ENCODE data around the gene AZIN2.
"Not testable (repeated sequence)": the region's sequence is repeated elsewhere in the genome, so short reads cannot be mapped to it uniquely, and the experiment has no call there.

AZIN2 gene

GRCh38 chr1:33100119-33100415 is 19.1 kb downstream of the AZIN2 start:
- not testable (repeated sequence) for H3K36me3 ChIP-seq (ENCODE audit: control insufficient read depth, insufficient read depth, low read length); H3K27me3 ChIP-seq (ENCODE audit: control insufficient read depth, insufficient read depth, low read length); H3K4me1 ChIP-seq (ENCODE audit: control insufficient read depth, insufficient read depth, low read length); H3K4me3 ChIP-seq (ENCODE audit: low read length); H3K9ac ChIP-seq (ENCODE audit: low read length); H3K27ac ChIP-seq (ENCODE audit: low read depth, low read length)

DNA sequence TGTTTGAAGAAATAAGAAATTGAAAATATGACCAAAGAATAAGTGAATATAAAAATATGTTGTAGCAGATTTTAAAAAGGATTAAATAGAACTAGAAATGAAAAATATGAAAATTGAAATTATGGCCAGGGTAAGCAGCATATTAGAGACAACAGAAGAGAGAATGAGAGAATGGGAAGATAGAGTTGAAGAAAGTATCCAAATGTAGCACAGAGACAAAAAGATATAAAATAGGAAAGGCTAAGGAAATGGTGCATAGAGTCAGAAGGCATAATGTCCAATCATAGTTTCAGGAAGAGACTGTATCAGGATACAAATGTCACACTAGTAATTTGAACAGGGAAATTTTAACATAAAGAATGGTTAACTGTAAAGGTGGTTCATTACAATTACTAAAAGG is 29.5 kb downstream of the AZIN2 start:
- Histone ChIP-seq H3K27me3 (ENCODE audit: control insufficient read depth, insufficient read depth, low read length) (no peaks in the 10 kb centered on the region), H3K9ac (ENCODE audit: low read length) (no peak overlapping the region), H3K4me1 (ENCODE audit: control insufficient read depth, insufficient read depth, low read length) (no peaks in the 10 kb centered on the region)

DNA sequence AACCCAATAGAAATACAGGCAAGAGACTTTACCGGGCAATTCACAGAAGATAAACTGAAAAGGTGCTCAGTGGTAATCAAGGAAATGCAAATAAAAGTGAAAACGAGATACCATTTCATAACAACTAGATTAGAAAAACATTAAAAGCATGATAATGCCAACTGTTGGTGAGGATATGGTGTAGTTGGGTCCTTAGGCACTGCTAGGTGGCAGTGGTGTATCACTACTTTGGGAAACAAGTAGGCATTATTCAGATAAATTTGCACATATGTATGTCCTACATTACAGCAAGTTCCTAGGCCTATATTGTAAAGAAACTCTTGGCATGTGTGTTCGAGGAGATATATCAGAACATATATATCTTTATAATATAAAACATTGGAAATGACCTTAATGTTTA is 31.0 kb downstream of the AZIN2 start:
- H3K4me3 ChIP-seq (ENCODE audit: low read length) = no peak overlapping the region
- no peaks in the 10 kb centered on the region for H3K4me1 ChIP-seq (ENCODE audit: control insufficient read depth, insufficient read depth, low read length)
- H3K27me3 ChIP-seq (ENCODE audit: control insufficient read depth, insufficient read depth, low read length) = no peaks in the 10 kb centered on the region
- H3K9ac ChIP-seq (ENCODE audit: low read length) = no peak overlapping the region
- no peak overlapping the region for H3K27ac ChIP-seq (ENCODE audit: low read depth, low read length)
- no peaks in the 10 kb centered on the region for H3K36me3 ChIP-seq (ENCODE audit: control insufficient read depth, insufficient read depth, low read length)

More for the DNA sequence above, 29.5 kb downstream of the AZIN2 start:
- no peak overlapping the region for H3K4me3 ChIP-seq (ENCODE audit: low read length)
- no peaks in the 10 kb centered on the region for H3K36me3 ChIP-seq (ENCODE audit: control insufficient read depth, insufficient read depth, low read length)
- H3K27ac ChIP-seq (ENCODE audit: low read depth, low read length) = no peak overlapping the region

DNA sequence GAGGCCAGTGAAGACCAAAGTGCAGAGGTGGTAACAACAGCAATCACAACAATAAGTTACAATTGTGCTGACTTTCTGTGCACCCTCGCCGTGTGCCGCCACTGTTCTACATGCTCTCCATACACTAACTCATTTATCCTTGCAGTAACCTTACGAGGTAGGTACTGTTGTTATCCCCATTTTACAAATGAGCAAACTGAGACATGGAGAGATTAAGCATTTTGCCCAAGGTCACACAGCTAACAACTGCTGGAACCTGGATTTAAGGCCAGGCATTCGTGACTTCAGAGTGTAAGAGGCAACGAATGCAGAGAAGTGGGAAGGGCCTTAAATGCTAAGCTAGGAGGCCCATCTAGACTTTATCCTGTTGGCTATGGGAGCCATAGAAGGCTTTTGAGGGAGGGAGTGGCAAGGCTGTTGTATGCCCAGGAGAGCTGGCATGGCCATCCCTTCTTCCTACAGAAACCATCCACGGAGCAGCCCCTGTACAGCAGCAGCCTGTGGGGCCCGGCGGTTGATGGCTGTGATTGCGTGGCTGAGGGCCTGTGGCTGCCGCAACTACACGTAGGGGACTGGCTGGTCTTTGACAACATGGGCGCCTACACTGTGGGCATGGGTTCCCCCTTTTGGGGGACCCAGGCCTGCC is 36.6 kb downstream of the AZIN2 start:
- Histone ChIP-seq H3K9ac (ENCODE audit: low read length) (no peak overlapping the region), H3K36me3 (ENCODE audit: control insufficient read depth, insufficient read depth, low read length) (no peaks in the 10 kb centered on the region), H3K27ac (ENCODE audit: low read depth, low read length) (no peak overlapping the region), H3K4me1 (ENCODE audit: control insufficient read depth, insufficient read depth, low read length) (no peaks in the 10 kb centered on the region), H3K27me3 (ENCODE audit: control insufficient read depth, insufficient read depth, low read length) (no peaks in the 10 kb centered on the region), H3K4me3 (ENCODE audit: low read length) (no peak overlapping the region)

GRCh38 chr1:33118274-33118673 is 37.3 kb downstream of the AZIN2 start:
- H3K4me3 ChIP-seq (ENCODE audit: low read length) = no peak overlapping the region
- H3K27me3 ChIP-seq (ENCODE audit: control insufficient read depth, insufficient read depth, low read length) = no peaks in the 10 kb centered on the region
- no peaks in the 10 kb centered on the region for H3K4me1 ChIP-seq (ENCODE audit: control insufficient read depth, insufficient read depth, low read length)
- H3K27ac ChIP-seq (ENCODE audit: low read depth, low read length) = no peak overlapping the region
- no peaks in the 10 kb centered on the region for H3K36me3 ChIP-seq (ENCODE audit: control insufficient read depth, insufficient read depth, low read length)
- H3K9ac ChIP-seq (ENCODE audit: low read length) = no peak overlapping the region

GRCh38 chr1:33119050-33119449 is 38.1 kb downstream of the AZIN2 start:
- H3K27me3 ChIP-seq (ENCODE audit: control insufficient read depth, insufficient read depth, low read length) = no peaks in the 10 kb centered on the region
- H3K36me3 ChIP-seq (ENCODE audit: control insufficient read depth, insufficient read depth, low read length) = no peaks in the 10 kb centered on the region
- H3K4me1 ChIP-seq (ENCODE audit: control insufficient read depth, insufficient read depth, low read length) = no peaks in the 10 kb centered on the region
- H3K4me3 ChIP-seq (ENCODE audit: low read length) = no peak overlapping the region
- H3K27ac ChIP-seq (ENCODE audit: low read depth, low read length) = no peak overlapping the region
- no peak overlapping the region for H3K9ac ChIP-seq (ENCODE audit: low read length)

- no peak overlapping the region for H3K9ac ChIP-seq (ENCODE audit: low read length)
- no peaks in the 10 kb centered on the region for H3K4me1 ChIP-seq (ENCODE audit: control insufficient read depth, insufficient read depth, low read length)
Measured at GRCh38 chr1:33119532-33120217, 38.7 kb downstream of the AZIN2 start.

GRCh38 chr1:33120436-33121231 is 39.7 kb downstream of the AZIN2 start:
- no peak overlapping the region for H3K27ac ChIP-seq (ENCODE audit: low read depth, low read length)
- H3K36me3 ChIP-seq (ENCODE audit: control insufficient read depth, insufficient read depth, low read length) = no peaks in the 10 kb centered on the region
- no peak overlapping the region for H3K4me3 ChIP-seq (ENCODE audit: low read length)
- H3K9ac ChIP-seq (ENCODE audit: low read length) = no peak overlapping the region
- no peaks in the 10 kb centered on the region for H3K4me1 ChIP-seq (ENCODE audit: control insufficient read depth, insufficient read depth, low read length)
- H3K27me3 ChIP-seq (ENCODE audit: control insufficient read depth, insufficient read depth, low read length) = no peaks in the 10 kb centered on the region

More at GRCh38 chr1:33119532-33120217, 38.7 kb downstream of the AZIN2 start:
- Histone ChIP-seq H3K4me3 (ENCODE audit: low read length) (no peak overlapping the region), H3K27me3 (ENCODE audit: control insufficient read depth, insufficient read depth, low read length) (no peaks in the 10 kb centered on the region), H3K27ac (ENCODE audit: low read depth, low read length) (no peak overlapping the region), H3K36me3 (ENCODE audit: control insufficient read depth, insufficient read depth, low read length) (no peaks in the 10 kb centered on the region)

DNA sequence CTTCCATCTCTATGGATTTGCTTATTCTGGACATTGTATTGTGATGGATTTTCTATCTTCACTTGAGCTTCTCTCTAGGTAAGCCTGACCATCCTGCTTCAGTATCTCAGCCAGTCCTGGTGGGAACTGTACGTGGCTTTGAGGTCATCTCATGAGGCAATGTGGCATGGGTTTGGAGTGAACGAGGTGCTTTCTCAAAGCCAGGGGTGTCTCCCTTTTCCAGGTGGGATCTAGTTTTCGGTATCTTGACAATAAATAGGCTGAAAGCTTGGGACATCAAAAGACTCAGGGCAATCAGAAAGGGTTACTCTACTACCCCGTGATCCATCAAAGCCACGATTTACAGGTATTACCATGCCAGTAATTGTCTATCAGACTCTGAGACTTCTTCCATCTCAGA is 40.8 kb downstream of the AZIN2 start:
- no peaks in the 10 kb centered on the region for H3K27me3 ChIP-seq (ENCODE audit: control insufficient read depth, insufficient read depth, low read length)
- no peaks in the 10 kb centered on the region for H3K36me3 ChIP-seq (ENCODE audit: control insufficient read depth, insufficient read depth, low read length)
- H3K27ac ChIP-seq (ENCODE audit: low read depth, low read length) = no peak overlapping the region
- H3K4me3 ChIP-seq (ENCODE audit: low read length) = no peak overlapping the region
- peaks cover 6% of the 10 kb centered on the region for H3K4me1 ChIP-seq (ENCODE audit: control insufficient read depth, insufficient read depth, low read length)
- H3K9ac ChIP-seq (ENCODE audit: low read length) = no peak overlapping the region

GRCh38 chr1:33122483-33123178 is 41.7 kb downstream of the AZIN2 start:
- Histone ChIP-seq H3K4me1 (ENCODE audit: control insufficient read depth, insufficient read depth, low read length) (peaks cover 8% of the 10 kb centered on the region), H3K36me3 (ENCODE audit: control insufficient read depth, insufficient read depth, low read length) (no peaks in the 10 kb centered on the region)

GRCh38 chr1:33123266-33123665 is 42.3 kb downstream of the AZIN2 start:
- Histone ChIP-seq H3K4me1 (ENCODE audit: control insufficient read depth, insufficient read depth, low read length) (peaks cover 9% of the 10 kb centered on the region), H3K27ac (ENCODE audit: low read depth, low read length) (no peak overlapping the region), H3K9ac (ENCODE audit: low read length) (no peak overlapping the region), H3K36me3 (ENCODE audit: control insufficient read depth, insufficient read depth, low read length) (no peaks in the 10 kb centered on the region), H3K4me3 (ENCODE audit: low read length) (no peak overlapping the region), H3K27me3 (ENCODE audit: control insufficient read depth, insufficient read depth, low read length) (no peaks in the 10 kb centered on the region)

More at GRCh38 chr1:33122483-33123178, 41.7 kb downstream of the AZIN2 start:
- H3K4me3 ChIP-seq (ENCODE audit: low read length) = no peak overlapping the region
- no peaks in the 10 kb centered on the region for H3K27me3 ChIP-seq (ENCODE audit: control insufficient read depth, insufficient read depth, low read length)
- no peak overlapping the region for H3K27ac ChIP-seq (ENCODE audit: low read depth, low read length)
- H3K9ac ChIP-seq (ENCODE audit: low read length) = no peak overlapping the region

- H3K4me1 ChIP-seq (ENCODE audit: control insufficient read depth, insufficient read depth, low read length); H3K36me3 ChIP-seq (ENCODE audit: control insufficient read depth, insufficient read depth, low read length); H3K27ac ChIP-seq (ENCODE audit: low read depth, low read length); H3K9ac ChIP-seq (ENCODE audit: low read length); H3K4me3 ChIP-seq (ENCODE audit: low read length); H3K27me3 ChIP-seq (ENCODE audit: control insufficient read depth, insufficient read depth, low read length): not testable (repeated sequence)
Measured at GRCh38 chr1:33124647-33125046, 43.7 kb downstream of the AZIN2 start.

Data from rectal smooth muscle tissue (tissue), 1 donor.